B cell (primary cell): ENCODE data around the gene AKAP9.

Experiments
- CTCF ChIP-seq: fragments of 200-600 bp; IDR thresholded peaks from one replicate; pipeline ENCODE4 v1.8.0; 2022; ENCODE audit warnings: antibody characterized with exemption, mild to moderate bottlenecking
- EZH2 ChIP-seq: IDR thresholded peaks from 2 replicates; pipeline ENCODE4 v1.6.1; 2012; ENCODE audit warnings: borderline replicate concordance, low read depth, mild to moderate bottlenecking, moderate library complexity, low read length; ENCODE audit not compliant: insufficient read depth, poor library complexity, severe bottlenecking

DNA sequence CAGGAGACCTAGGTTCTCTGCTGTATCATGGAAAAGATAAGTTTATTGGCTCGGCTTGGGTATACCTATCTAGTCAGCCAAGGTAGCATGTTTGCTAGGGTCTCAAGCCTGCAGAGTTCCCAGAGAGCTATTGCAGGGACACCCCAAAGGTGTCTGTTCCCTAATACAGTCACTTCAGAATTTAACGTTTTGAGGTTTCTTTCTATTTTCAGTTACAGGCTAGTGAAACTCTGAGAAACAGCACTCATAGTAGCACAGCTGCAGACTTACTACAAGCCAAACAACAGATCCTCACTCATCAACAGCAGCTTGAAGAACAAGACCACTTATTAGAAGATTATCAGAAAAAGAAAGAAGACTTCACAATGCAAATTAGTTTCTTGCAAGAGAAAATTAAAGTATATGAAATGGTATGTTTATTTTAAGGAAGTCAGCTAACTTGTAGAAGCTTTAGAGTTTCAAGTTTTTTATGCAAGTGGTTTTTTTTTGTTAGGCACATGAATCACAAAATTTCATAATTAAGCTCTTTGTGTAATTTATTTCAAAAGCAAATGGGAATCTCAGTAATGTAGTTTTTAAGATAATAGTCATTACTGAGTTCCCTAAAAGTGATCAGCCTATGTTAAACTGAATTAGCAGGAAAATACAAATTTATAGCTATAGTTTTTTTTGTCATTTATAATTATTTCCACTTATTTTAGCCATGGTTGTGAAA lies 54.9 kb downstream of the AKAP9 start:
- TF ChIP-seq CTCF (no peak), EZH2 (no peak)
